HUDEP-2 (cell line): ENCODE measurements around the gene SLC22A1.
"Not testable (repeated sequence)": the region's sequence is repeated elsewhere in the genome, so short reads cannot be mapped to it uniquely, and the experiment has no call there.

Experiments used
- DNase-seq, 76 experiments: peaks; one replicate each; lab custom pipeline; 2025; ENCODE audit not compliant: unreplicated experiment in 76 of 76; lab: John Stamatoyannopoulos, UW

The SLC22A1 gene

DNA sequence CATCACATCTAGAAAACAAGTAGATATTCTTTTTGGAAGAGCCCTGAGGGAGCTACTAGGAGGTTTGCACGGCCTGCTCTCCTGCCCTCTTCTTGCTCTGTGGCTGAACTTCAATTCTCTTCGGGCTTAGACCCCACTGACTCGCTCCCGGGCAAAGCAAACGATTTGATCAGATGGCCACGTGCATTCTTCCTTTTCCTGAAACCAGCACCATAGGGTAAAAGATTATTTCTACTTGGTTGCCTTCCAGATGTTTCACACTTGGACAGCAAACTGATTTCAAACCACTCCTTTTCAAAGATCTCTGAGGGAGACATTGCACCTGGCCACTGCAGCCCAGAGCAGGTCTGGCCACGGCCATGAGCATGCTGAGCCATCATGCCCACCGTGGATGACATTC, at the start of gene SLC22A1:
SLC22A1 (plus strand) TSS at position 258 of the 400 bp plus-strand sequence; CDS start at position 379, 121 bp downstream.
- DNase-seq = no peak

DNA sequence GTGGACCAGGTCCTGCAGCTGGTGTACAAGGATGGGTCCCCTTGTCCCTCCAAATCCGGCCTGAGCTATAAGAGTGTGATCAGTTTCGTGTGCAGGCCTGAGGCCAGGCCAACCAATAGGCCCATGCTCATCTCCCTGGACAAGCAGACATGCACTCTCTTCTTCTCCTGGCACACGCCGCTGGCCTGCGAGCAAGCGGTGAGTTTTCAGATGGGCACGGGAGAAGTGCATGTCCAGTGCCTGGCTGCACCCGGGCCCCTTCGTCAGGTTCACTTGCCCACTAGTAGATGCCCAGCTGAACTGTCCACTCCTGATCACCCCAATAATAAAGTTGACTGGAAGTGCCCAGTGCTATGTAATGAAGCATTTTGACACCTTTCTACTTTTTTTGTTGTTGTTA, 48.3 kb upstream of the SLC22A1 start:
- no peak for DNase-seq

DNA sequence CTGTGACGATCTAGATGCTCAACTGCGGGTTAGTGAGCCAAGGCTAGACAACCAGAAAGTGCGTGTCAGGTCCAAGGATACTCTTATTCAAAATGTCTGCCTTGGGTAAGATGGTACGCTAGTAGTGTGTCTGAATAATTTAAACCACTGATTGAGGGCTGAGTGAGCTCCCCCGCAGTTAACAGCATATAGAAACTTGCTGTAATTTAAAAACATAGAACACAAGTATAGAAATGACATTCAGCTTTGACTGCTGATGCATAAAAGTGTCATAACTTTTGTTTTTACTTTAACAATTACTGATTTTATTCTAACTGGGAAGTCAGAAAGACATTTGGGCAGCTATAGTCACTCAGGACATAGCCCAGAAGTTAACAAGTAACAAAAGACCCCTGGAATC, 45.6 kb upstream of the SLC22A1 start:
- no peak for DNase-seq

DNA sequence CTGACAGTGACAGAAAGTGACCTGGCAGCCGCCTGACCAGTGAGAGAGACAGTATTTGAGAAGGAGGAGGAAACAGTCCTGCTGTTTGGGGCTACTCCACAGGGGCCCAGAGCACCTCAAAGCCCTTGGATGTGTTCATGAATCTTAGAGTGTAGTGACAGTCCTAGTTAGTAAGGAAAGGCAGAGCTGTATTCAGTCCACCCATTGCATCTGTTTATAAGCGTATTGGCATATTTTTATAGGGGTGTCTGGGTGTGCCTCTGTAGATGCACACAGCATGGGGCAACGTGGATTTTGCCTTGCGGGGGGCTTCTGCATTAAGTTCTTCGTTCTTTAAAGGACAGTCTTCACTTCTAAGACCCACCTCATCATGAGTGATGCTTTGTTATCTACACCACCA, 44.6 kb upstream of the SLC22A1 start:
- DNase-seq = no peak

DNA sequence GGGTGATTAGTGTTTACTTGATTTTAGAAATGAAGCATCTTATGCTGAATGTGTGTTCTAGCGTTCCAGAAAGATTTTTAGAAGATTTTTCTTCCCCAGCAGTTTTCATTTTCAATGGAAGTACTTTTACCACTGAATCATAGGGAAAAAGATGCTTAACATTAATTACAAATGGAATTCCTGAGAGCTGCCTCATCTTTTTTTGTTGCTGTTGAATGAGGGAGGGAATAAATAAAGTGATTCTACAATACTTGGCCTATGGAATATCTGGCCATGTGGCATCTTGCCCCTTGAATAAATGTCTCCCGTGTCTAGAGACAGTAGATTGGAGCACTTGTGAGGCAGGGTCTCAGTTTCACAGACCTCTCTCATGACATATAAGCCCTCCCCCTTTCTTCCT, 44.1 kb upstream of the SLC22A1 start:
- DNase-seq = no peak

DNA sequence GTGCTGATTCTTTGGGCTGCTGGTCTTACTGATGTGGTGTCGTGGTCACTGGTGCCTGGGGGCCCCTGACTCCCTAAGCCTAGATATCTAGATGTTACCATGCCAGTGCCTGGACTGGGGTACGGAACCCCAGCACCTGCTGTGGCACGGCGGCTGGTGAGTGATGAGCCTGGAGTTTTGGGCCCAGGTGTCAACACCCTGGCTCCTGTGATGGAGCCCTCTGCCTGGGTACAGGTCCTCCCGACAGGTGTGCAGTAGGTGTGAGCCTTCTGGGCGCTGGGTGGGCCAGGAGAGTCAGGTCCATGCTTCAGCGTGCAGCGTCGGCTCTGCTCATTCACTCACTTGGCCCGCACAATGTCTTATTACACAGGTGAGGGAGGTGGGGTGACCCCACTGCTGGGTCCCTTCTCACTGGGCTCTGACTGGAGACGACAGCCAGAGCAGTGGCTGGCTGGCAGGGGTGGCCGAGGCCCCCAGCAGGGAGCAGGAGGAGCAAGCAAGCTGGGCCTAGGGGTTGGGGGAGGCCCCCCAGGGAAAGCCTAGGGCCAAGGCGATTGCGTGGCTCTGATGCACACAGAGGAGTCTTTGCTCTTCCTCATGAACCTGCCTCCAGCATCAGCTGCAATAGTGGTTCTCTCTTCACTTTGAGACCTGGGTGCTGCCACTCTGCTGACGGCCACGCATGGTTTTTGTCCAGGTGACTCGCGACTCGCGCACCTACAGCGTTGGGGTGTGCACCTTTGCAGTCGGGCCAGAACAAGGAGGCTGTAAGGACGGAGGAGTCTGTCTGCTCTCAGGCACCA, 42.5 kb upstream of the SLC22A1 start:
- no peak for DNase-seq

DNA sequence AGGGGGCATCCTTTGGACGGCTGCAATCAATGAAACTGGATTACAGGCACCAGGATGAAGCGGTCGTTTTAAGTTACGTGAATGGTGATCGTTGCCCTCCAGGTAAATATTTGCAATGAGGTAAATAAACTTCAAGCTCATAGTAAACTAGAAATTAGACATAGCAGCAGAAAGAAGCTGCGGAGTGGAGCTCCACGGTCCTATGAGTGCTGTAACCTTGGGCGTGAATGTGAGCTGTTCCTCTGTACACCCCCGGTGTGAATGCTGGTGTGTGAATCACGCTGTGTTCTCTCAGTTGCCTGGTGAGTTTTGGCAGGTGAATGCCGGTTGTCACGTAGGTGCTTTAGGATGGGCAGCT, 42.0 kb upstream of the SLC22A1 start:
- DNase-seq = no peak

DNA sequence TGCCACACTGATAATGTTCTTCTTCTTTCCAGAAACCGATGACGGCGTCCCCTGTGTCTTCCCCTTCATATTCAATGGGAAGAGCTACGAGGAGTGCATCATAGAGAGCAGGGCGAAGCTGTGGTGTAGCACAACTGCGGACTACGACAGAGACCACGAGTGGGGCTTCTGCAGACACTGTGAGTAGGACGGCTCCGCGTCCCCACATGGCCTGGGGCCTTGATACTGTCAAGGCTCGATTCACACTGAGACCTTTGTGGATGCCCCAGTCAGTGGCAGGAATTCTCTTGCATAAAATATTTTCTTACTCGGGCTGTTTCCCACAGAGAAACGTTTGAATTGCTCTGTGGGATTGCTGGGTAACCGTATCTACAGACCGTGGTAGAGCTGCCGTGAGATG, 41.5 kb upstream of the SLC22A1 start:
- DNase-seq = no peak

DNA sequence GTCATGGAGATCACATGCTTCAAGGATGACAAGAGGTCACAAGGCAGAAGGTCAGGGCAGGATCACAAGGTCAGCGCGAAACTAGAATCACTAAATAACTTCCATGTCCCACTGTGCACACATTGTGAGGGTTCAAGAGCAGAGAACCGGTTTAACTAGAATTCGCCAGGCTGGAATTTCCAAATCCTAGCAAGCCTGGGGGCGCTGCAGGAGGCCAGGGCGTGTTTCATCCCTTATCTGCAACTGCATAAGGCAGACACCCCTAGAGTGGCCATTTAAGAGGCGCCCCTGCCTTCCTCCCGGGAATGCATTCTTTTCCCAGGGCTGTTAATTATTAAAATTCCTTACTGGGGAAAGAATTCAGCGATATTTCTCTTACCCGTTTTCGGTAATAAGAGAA, 40.2 kb upstream of the SLC22A1 start:
- no peak for DNase-seq

DNA sequence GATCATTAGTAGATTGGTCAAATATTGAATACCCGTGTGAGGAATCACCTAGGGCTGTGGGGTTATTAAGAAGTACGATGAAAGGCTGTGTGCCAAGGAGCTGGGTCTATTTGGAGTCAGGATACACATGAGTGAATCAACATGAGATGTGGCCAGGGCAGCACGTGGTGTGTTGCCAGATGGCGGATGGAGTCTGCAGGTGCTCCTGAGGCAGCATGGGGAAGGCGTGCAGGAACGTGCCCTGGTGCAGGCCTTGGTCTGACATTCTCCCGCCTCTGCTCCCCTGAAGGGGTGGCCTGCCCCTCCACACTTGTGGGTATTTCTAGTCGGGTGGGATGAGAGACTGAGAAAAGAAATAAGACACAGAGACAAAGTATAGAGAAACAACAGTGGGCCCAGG, 39.0 kb upstream of the SLC22A1 start:
- DNase-seq = no peak

DNA sequence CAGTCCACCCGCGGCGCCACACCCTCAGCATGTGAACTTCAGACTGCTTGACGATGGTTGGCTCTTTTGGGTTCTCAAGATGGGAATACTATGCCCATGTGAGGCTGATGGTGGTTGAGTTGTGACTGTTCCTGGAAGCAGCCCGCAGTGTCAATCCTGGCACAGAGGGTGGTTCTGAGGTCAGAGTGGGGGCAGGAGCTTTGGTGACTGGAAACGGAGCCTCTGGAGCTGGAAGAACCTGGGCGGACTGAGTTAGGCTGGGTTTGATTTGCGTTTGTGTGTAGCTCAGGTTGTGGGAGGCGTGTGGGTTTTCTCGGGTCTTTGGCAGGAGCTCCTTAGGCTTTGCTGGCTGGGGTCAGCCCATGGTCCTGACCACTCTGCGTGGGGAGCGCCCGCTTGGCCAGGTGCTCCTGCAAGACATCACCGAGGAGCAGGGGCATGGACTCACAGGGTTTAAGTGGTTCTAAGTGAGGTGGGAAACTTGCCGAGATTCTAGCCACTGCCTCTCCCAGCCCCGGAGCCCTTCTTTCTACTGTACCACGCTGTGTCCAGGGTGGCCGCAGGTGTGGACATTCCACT, 37.3 kb upstream of the SLC22A1 start:
- no peak for DNase-seq

DNA sequence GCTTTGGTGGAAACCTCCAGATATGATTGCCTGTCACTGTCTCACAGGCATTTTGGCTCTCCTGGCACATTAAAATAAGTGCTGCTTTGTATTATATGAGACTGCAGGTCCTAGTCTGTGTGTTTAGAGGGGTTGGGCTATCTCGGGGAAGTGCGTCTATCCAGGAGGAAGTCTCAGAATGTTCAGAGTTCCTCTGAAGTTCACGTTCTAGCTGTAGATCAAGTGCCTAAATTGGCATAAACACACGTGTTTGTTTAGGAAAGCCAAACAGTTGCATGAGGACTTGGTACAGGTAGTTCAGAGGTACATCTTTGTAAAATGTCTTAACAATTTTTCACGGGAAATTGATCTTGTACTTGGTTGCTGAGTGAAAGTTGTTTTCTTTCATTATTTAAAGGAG, 36.4 kb upstream of the SLC22A1 start:
- no peak for DNase-seq

DNA sequence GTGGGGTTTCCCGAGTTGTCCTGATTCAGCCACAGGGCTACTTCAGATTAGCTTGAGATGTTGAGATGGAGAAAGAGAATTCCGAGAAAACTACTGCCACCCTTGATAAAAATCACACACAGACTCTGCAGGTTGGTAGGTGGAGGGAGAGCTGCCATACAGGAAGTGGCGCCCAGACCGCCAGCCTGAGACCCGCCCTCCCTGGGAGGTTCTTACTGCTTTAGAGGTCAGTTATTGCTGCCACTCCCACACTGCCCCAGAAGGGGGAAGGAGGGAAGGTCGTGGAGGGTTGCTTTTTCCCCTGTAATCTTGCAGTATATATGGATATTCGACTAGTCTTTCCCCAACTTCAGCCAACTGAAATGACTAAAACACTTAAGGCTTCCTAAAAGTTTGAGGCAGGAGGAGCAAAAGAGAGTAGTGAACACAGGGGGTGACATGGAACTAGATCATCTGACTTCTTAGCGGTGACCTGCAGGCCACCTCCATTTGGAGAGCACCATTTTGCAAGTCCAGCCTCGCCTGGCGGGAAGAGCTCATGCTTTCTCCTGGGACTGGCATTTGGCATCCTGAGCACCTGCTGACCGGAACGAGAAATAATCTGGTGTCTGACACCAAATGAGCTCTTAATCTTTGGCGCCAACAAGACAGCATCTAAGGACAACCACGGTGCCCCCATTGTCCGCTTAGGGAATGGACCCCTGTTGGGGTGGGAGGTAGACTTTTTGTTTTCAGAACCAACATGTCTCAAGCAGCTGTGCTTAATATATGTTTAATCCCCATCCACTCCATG, 35.7 kb upstream of the SLC22A1 start:
- DNase-seq = peak in 5 of 76 experiments; percentile 17 to 60 (median 27)

DNA sequence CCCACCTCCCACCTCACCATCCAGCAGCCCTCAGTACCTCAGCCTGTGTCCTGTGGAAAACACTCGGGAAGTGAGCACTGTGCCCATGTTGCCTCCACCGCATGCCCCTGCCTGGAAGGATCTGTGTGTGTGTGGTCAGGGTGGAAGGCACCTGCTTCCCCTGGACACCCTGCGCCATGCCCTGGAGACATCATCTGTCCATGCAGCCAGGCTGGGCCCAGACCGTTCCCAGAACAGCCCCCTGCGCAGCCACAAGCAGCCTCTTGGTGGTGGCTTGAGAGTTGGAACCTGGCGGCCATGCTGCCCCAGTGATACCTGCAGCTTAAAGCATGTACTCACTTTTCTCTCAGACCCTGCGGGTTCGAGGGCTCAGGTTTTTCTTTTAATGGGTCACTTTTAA, 34.9 kb upstream of the SLC22A1 start:
- DNase-seq = no peak

DNA sequence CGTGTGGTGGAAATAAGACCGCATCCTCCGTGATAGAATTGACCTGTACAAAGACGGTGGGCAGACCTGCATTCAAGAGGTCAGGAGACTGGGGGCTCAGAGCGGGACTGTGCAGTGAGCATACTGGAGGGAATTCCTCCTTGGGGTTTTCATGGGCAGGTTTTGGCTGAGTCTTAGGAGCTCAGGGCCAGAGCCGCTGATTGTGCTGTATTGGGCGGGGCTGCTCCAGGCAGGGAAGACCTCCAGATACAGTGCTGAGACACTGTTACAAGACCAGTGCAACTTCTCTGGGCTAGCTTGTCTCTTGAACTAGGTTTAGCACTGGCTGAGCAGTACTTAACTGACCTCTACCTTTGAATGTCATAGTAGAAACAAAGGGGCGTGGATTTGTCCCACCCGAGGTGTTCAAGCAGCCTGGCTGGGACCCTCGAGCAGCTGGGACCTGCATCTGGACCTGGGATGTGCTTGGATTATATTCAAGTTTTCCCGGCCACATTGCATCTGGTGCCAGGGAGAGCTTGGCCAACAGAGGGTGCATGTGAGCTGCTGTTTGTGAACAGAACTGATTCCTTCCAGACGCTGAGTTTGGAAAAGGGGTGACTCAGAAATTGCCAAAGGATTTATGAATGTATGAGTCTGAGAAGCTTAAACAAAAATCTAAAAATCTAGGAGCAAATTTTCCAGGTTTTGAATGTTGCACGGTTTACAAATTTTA, 33.4 kb upstream of the SLC22A1 start:
- peak in 24 of 76 experiments; percentile 10 to 41 (median 24) for DNase-seq

DNA sequence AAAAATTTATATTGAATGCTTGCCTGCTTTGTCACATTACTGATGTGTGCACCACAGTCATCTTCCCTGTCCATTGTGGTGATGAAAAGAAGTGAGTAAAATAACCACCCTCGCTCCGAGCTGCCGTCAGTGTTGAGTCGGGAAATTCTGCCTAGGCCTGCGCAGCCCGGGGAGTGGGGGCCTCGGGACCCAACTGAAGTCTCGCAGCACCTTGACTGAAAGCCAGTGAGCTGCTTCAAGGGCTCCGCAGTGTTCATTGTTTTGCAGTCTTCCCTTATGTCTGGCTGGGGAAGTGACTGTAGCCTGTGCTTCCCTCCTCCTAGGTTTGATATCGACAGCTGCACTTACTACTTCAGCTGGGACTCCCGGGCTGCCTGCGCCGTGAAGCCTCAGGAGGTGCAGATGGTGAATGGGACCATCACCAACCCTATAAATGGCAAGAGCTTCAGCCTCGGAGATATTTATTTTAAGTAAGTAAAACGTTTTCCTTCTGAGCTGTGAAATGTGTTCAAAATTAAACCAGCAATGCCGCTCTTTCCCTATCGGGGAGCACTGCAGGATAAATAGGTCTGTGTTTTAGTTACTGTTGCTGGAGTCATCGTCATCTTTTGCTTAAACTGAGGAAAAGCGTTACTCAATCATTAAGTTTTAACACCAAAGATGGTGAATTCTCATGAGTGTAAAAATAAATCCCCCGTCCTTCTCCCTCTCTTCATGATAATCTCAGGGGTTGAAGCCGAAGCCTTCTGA, 32.7 kb upstream of the SLC22A1 start:
- no peak for DNase-seq

DNA sequence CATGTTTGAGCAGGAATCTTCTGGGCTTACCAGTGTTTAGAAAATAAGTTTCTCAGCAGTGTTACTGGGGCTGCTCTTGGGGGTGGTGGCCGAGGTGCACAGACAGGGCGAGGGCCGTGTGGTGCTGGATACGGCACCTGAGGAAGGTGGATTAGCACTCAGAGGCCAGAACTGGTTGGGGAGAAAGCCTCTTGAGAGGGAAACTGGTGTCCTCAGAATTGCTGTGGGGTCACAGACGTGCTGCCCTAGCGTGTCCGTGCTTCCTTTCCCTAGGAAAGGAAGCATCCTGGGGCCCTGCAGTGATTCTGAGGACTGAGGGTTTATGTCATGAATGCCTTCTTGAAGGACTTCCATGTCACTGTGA, 32.1 kb upstream of the SLC22A1 start:
- no peak for DNase-seq

DNA sequence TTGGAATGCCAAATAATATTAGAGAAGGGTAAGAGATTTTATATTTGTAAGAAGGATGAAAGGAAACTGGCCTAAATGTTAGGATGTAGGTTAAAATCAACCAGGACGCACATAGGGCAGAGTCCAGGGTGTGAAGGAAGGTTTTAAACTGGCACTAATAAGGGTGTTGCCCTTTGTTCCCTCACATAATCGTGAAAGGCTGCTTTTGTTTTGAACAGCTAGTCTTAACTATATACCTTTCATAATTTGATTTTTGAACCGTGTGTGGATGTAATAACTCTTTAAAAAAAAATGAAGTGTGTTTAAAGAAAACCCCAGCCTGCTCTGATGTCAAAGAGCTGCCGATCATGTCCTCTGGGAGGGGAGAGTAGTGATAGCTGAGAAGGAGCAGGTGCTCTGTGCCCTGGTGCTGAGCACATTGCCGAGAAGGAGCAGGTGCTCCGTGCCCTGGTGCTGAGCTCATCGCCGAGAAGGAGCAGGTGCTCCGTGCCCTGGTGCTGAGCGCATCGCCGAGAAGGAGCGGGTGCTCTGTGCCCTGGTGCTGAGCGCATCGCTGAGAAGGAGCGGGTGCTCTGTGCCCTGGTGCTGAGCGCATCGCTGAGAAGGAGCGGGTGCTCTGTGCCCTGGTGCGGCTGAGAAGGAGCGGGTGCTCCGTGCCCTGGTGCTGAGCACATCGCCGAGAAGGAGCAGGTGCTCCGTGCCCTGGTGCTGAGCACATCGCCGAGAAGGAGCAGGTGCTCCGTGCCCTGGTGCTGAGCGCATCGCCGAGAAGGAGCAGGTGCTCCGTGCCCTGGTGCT, 31.0 kb upstream of the SLC22A1 start:
- DNase-seq = not testable (repeated sequence)

DNA sequence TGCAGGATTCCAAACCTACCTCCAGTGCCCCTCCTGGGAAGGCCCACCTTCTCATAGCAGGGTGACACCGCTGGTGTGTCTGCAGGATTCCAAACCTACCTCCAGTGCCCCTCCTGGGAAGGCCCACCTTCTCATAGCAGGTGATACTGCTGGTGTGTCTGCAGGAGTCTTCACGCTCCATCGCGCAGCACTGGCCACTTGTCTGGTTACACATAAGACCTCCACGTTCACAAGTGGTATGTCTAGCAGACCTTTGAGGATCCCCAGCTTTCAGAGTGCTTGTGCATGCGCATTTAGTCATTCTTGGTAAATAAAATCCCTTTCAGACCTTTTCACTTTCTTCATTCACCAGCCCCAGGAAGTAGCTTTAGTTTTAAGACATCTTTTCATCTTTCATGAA, 29.4 kb upstream of the SLC22A1 start:
- not testable (repeated sequence) for DNase-seq

DNA sequence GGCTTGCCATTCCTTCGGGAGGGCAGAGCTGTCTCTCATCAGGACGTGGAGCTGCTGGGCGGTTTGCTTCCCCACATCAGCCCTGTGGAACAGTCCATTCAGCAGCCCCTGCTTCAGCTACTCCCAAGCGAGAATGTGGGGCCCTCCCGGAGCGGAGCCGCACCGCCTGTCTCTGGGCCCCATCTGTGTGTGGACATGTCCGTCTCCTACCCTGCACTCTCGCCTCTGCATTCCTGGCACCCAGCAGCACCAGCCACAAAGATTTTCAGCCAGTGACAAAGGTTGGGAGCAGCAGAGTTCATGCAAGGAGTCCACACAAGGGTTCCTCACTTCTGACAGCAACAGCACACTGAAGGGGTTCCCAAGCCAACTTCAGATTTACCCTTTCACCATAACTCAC, 29.0 kb upstream of the SLC22A1 start:
- no peak for DNase-seq
